ENCODE data around the gene NKD2.

GRCh38 chr5:988322-988721 lies 20.3 kb upstream of the NKD2 start:
- TF ChIP-seq CTCF (conservative IDR thresholded peaks at IDR 0.05) = no peak
- TF ChIP-seq ZFX (IDR thresholded peaks at IDR 0.05) = no peak

Measured in C4-2B (cell line).